Activated B cell treated with CpG ODN at 0.5 μM for 24 hours (primary cell): ENCODE measurements around the gene PCDHGA1. TPM values are rescaled to one million over a fixed set of nuclear protein-coding genes. Genes with fewer than 3 reads are reported as not detected.
A peak's percentile ranks its signal among the peaks of the same experiment; 100 is the strongest.

Source experiments
- ATAC-seq: fragments of 200-7000 bp; cut with Tn5 transposase; one replicate; pipeline ENCODE4 v1.10.0; 2021; ENCODE audit warnings: low read depth, mild to moderate bottlenecking, moderate library complexity
- CTCF ChIA-PET: fragments of 350-600 bp; sonication (Branson Sonifier 250); formaldehyde crosslinking; loops from one replicate; lab custom pipeline; 2021; ENCODE audit warnings: antibody characterized with exemption; lab: Charles Lee
- POLR2A ChIA-PET: fragments of 350-600 bp; sonication (Branson Sonifier 250); formaldehyde crosslinking; loops from one replicate; lab custom pipeline; 2021; ENCODE audit warnings: antibody characterized with exemption; lab: Charles Lee
- DNase-seq: peaks from one replicate; pipeline ENCODE4 v3.0.0; 2022
- H3K27ac Mint-ChIP-seq: one replicate; pipeline ENCODE4 v1.8.0; 2020; ENCODE audit warnings: mixed read lengths
- H3K27me3 Mint-ChIP-seq: one replicate; pipeline ENCODE4 v1.8.0; 2021; ENCODE audit warnings: mixed read lengths
- H3K36me3 Mint-ChIP-seq: one replicate; pipeline ENCODE4 v1.8.0; 2021; ENCODE audit warnings: low read depth, mixed read lengths
- H3K4me1 Mint-ChIP-seq: one replicate; pipeline ENCODE4 v1.8.0; 2021; ENCODE audit warnings: mixed read lengths
- H3K4me3 Mint-ChIP-seq: one replicate; pipeline ENCODE4 v1.8.0; 2020; ENCODE audit warnings: mild to moderate bottlenecking, mixed read lengths
- H3K9me3 Mint-ChIP-seq: one replicate; pipeline ENCODE4 v1.8.0; 2020; ENCODE audit warnings: mixed read lengths
- intact Hi-C: fragments of 100-400 bp; cut with micrococcal nuclease; formaldehyde crosslinking; loops from one replicate; pipeline ENCODE4 v1.15.1; 2024
- total RNA-seq: library from RNA; stranded (reverse); gene quantifications from 2 replicates; pipeline ENCODE4 v1.2.3, GENCODE V29; 2022
- TF ChIP-seq, protein P1 (sequence below): fragments of 200-600 bp; IDR thresholded peaks from one replicate; pipeline ENCODE4 v1.8.0; 2022; ENCODE audit warnings: antibody characterized with exemption, mild to moderate bottlenecking

The PCDHGA1 gene
- total RNA-seq, 1 donor from 2014 or later = 0.29 TPM

DNA sequence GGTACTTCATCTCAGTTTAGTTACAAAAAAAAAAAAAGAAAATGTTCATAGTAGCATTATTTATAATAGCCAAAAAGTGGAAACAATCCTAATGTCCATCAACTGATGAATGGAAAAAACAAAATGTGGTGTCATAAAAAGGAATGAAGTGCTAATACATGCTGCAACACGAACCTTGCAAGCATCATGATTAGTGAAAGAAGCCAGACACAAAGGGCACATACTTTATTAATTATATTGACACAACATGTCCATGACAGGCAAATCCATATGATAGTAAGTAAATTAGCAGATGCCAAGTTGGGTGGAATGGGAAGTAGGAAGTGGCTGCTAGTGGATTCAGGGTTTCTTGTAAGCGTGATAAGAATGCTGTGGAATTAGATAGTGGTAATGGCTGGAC lies 212.7 kb downstream of the PCDHGA1 start:
- no peak for DNase-seq
- TF ChIP-seq, protein P1, sequence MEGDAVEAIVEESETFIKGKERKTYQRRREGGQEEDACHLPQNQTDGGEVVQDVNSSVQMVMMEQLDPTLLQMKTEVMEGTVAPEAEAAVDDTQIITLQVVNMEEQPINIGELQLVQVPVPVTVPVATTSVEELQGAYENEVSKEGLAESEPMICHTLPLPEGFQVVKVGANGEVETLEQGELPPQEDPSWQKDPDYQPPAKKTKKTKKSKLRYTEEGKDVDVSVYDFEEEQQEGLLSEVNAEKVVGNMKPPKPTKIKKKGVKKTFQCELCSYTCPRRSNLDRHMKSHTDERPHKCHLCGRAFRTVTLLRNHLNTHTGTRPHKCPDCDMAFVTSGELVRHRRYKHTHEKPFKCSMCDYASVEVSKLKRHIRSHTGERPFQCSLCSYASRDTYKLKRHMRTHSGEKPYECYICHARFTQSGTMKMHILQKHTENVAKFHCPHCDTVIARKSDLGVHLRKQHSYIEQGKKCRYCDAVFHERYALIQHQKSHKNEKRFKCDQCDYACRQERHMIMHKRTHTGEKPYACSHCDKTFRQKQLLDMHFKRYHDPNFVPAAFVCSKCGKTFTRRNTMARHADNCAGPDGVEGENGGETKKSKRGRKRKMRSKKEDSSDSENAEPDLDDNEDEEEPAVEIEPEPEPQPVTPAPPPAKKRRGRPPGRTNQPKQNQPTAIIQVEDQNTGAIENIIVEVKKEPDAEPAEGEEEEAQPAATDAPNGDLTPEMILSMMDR = no peak
- intact Hi-C loops = no loop called here
- ChIA-PET CTCF (interaction anchor here (1.6 kb wide), 1 partner anchor 14 kb away, joined by 4 read pairs; no protein-coding TSS in a partner anchor), POLR2A (no interaction called here)
- H3K4me1 Mint-ChIP-seq = peaks cover 2% of the 10 kb centered on the region
- no peak overlapping the region for H3K4me3 Mint-ChIP-seq
- ATAC-seq = no peak
- H3K36me3 Mint-ChIP-seq = peaks cover 63% of the 10 kb centered on the region
- H3K27me3 Mint-ChIP-seq = no peaks in the 10 kb centered on the region
- H3K27ac Mint-ChIP-seq = no peak overlapping the region
- peaks cover 10% of the 10 kb centered on the region for H3K9me3 Mint-ChIP-seq

DNA sequence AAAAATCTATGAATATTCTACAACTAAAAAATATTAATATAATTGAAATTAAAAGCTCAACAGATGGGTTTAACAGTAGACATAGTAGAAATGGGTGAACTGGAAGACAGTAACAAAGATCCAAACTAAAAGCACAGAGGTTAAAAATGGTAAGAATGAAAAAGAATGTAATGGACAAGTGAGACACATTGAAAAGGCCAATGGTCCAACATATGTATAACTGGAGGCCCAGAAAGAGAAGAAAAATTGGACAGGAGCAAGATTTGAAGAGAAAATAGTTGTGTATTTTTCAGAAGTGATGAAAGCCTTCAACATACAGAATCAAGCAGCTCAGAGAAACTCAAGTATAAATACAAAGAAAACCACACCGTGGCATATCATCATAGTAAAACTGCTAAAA lies 217.2 kb downstream of the PCDHGA1 start:
- Mint-ChIP-seq H3K4me1 (peaks cover 8% of the 10 kb centered on the region), H3K9me3 (peaks cover 10% of the 10 kb centered on the region), H3K4me3 (no peak overlapping the region), H3K27ac (no peak overlapping the region), H3K27me3 (no peaks in the 10 kb centered on the region), H3K36me3 (peaks cover 83% of the 10 kb centered on the region)
- POLR2A ChIA-PET = interaction anchor here (0.7 kb wide), 1 partner anchor 15 kb away, joined by 3 read pairs; no protein-coding TSS in a partner anchor
- TF ChIP-seq, protein P1 = no peak
- no peak for DNase-seq
- intact Hi-C loops = no loop called here
- no peak for ATAC-seq
- CTCF ChIA-PET = interaction anchor here (0.7 to 1.3 kb wide), 2 partner anchors 10 to 15 kb away, joined by 3 to 6 read pairs; no protein-coding TSS in a partner anchor

DNA sequence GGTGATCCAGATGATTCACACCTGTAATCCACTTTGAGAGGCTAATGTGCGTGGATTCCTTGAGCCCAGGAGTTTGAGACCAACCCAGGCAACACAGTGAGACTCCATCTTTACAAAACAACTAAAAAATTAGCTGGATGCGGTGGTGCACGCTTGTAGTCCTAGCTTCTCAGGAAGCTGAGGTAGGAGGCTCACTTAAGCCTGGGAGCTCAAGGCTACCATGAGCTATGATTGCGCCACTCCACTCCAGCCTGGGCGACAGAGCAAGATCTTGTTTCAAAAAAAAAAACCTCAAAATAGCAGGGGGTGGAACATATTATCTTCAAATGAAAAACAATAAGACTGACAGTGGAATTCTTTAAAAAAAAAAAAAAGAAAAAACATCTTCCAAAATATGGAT lies 217.6 kb downstream of the PCDHGA1 start:
- ChIA-PET CTCF (interaction anchor here (0.7 to 1.3 kb wide), 2 partner anchors 10 to 14 kb away, joined by 3 to 6 read pairs; no protein-coding TSS in a partner anchor), POLR2A (interaction anchor here (0.7 kb wide), 1 partner anchor 14 kb away, joined by 3 read pairs; no protein-coding TSS in a partner anchor)
- no peak overlapping the region for H3K4me3 Mint-ChIP-seq
- H3K9me3 Mint-ChIP-seq = peaks cover 10% of the 10 kb centered on the region
- TF ChIP-seq, protein P1 = no peak
- no peaks in the 10 kb centered on the region for H3K27me3 Mint-ChIP-seq
- peaks cover 8% of the 10 kb centered on the region for H3K4me1 Mint-ChIP-seq
- no peak overlapping the region for H3K27ac Mint-ChIP-seq
- ATAC-seq (no peak), DNase-seq (no peak)
- intact Hi-C loops = no loop called here
- peaks cover 81% of the 10 kb centered on the region for H3K36me3 Mint-ChIP-seq

DNA sequence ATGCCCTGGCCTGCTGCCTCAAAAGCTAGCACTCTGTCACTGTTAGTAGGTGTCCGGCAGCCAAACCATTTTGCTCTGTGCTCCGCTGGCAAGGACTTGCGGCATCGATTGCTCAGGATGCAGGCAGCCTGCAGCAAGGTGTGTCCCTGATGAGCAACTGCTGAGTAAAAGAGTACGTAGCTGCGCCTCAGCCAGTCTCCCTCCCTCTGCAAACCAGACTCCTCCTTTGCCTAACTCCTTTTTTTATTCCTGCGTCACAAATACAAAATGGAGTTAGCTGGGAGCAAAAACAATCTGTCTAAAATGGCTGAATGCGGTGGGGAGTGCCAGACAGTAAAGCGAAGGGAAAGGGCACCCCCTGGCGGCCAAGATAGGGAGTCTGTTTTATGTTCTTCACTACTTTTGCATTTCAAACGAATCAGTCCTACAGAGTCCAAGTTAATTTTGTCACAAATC lies 227.4 kb downstream of the PCDHGA1 start:
- Mint-ChIP-seq H3K27me3 (no peaks in the 10 kb centered on the region), H3K4me1 (peaks cover 4% of the 10 kb centered on the region), H3K36me3 (peaks cover 68% of the 10 kb centered on the region), H3K4me3 (no peak overlapping the region), H3K9me3 (no peaks in the 10 kb centered on the region), H3K27ac (peak overlapping the region; percentile 72)
- peak; percentile 66 for DNase-seq
- CTCF ChIA-PET = interaction anchor here (0.9 to 4.6 kb wide), 22 partner anchors 9 to 334 kb away, joined by 3 to 52 read pairs (median 6); partner anchors contain the start of genes PCDHB14, PCDHGA10, PCDHGA11 and PCDHGA12
- POLR2A ChIA-PET = interaction anchor here (1.0 to 1.8 kb wide), 4 partner anchors 127 to 237 kb away, joined by 3 to 5 read pairs (median 5); partner anchors contain the start of genes PCDHGA10, PCDHGA11, PCDHGA12 and TAF7
- peak; percentile 82 for ATAC-seq
- TF ChIP-seq, protein P1 = peak; percentile 38
- intact Hi-C loops = loop anchor here (1.0 to 5.0 kb wide), 5 partner anchors 82 to 385 kb away; partner anchors contain the start of genes PCDHB7, PCDHGA12, PCDHGA6 and PCDHGC3

DNA sequence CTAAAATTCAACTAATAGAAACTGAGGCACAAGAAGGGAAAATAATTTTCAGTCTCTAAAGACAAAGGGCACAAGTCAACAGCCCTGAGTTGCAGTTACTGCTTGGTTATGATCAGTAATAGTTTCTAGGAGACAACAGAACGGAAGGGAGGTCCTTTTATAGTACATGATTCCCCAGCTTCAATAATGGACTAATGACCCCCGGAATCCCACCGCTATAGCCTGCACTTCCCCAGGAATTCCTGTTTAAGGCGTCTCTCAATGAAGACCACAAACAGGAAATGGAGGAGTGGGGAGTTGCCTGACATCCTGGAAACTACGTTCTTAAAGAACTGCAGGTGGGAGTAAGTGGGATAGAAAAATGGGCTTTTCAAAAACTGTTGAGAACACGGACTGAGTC lies 227.8 kb downstream of the PCDHGA1 start:
- peaks cover 73% of the 10 kb centered on the region for H3K36me3 Mint-ChIP-seq
- peaks cover 4% of the 10 kb centered on the region for H3K4me1 Mint-ChIP-seq
- intact Hi-C loops = loop anchor here (1.0 to 5.0 kb wide), 5 partner anchors 83 to 386 kb away; partner anchors contain the start of genes PCDHB7, PCDHGA12, PCDHGA6 and PCDHGC3
- TF ChIP-seq, protein P1 = no peak
- no peak for ATAC-seq
- H3K27ac Mint-ChIP-seq = peak overlapping the region; percentile 72
- DNase-seq = no peak
- H3K27me3 Mint-ChIP-seq = no peaks in the 10 kb centered on the region
- no peak overlapping the region for H3K4me3 Mint-ChIP-seq
- ChIA-PET POLR2A (interaction anchor here (1.0 to 1.8 kb wide), 4 partner anchors 127 to 238 kb away, joined by 3 to 5 read pairs (median 5); partner anchors contain the start of genes PCDHGA10, PCDHGA11, PCDHGA12 and TAF7), CTCF (interaction anchor here (0.9 to 4.6 kb wide), 22 partner anchors 9 to 335 kb away, joined by 3 to 52 read pairs (median 6); partner anchors contain the start of genes PCDHB14, PCDHGA10, PCDHGA11 and PCDHGA12)
- no peaks in the 10 kb centered on the region for H3K9me3 Mint-ChIP-seq
